ENCODE data around the gene DCP2.

- TF ChIP-seq, protein P1, sequence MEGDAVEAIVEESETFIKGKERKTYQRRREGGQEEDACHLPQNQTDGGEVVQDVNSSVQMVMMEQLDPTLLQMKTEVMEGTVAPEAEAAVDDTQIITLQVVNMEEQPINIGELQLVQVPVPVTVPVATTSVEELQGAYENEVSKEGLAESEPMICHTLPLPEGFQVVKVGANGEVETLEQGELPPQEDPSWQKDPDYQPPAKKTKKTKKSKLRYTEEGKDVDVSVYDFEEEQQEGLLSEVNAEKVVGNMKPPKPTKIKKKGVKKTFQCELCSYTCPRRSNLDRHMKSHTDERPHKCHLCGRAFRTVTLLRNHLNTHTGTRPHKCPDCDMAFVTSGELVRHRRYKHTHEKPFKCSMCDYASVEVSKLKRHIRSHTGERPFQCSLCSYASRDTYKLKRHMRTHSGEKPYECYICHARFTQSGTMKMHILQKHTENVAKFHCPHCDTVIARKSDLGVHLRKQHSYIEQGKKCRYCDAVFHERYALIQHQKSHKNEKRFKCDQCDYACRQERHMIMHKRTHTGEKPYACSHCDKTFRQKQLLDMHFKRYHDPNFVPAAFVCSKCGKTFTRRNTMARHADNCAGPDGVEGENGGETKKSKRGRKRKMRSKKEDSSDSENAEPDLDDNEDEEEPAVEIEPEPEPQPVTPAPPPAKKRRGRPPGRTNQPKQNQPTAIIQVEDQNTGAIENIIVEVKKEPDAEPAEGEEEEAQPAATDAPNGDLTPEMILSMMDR (IDR thresholded peaks at IDR 0.05; ENCODE audit: borderline replicate concordance, extremely low read depth, low read length, poor library complexity, severe bottlenecking) = no peak
- no peak for TF ChIP-seq EZH2 (IDR thresholded peaks at IDR 0.05; ENCODE audit: borderline replicate concordance, low read depth, low read length, severe bottlenecking)
These were observed 15.6 kb upstream of the DCP2 start for GRCh38 chr5:112960863-112961504.

Measured in DND-41 (cell line).